OCI-M2 (cell line): ENCODE data around the gene ERICH4.
"Not testable (repeated sequence)": the region's sequence is repeated elsewhere in the genome, so short reads cannot be mapped to it uniquely, and the experiment has no call there.

ENCODE experiments used
- DNase-seq: peaks from one replicate; lab custom pipeline; 2025; ENCODE audit not compliant: unreplicated experiment; lab: John Stamatoyannopoulos, UW

ERICH4 gene

DNA sequence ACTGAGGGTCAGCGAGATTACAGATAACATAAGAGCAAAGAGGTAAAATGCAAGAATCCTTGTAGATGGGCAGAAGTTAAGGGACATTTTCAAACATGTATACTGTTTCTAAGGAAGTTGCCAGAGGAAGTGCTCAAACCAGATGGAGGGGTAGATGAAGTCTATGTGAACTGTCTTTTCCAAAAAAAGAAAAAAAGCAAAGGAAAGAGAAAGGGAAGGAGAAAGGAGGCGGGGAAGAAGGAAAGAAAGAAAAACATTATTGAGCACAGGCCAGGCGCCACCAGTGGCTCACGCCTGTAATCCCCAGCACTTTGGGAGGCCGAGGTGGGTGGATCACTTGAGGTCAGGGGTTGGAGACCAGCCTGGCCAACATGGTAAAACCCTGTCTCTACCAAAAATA lies 8.5 kb upstream of the ERICH4 start:
- no peak for DNase-seq

- not testable (repeated sequence) for DNase-seq
These were observed 7.6 kb upstream of the ERICH4 start for GRCh38 chr19:41435376-41435775.

DNA sequence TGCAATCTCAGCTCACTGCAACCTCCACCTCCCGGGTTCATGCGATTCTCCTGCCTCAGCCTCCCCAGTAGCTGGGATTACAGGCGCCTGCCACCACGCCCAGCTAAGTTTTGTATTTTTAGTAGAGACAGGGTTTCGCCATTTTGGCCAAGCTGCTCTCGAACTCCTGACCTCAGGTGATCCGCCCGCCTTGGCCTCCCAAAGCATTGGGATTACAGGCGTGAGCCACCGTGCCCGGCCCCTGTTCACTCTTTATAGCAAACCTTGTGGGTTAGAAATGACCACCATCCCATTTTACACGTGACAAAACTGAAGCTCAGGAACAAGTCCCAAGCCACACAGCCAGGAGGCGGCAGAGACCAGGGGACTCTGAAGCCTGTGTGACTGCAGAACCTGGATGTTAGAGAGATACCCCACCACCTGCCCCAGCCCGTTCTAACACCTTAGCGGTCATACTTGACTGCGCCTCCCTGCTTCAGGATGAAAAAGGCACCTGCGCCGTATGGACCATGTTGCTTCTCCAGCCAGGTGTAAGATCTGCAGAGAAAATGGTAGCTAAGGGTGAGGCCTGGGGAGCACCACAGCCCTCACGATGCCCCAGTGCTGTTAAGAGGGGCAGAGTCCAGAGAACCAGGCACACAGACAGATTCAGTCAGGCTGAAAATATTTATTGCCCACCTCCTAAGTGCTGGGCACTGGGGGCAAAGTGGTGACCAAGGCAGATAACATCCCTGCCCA lies 6.9 kb upstream of the ERICH4 start:
- no peak for DNase-seq

DNA sequence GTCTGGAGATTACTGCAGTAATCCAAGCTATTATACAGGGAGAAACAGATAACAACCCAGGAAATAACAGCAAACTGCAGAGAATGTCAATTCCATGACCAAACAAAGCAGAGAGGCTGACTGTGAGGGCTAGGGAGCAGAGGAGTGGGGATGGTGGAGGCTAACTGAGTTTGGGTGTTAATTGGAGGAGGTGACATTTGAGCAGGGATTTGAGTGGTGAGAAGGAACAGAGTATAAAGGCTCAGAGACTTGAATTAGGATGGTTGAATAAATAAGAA lies 6.3 kb upstream of the ERICH4 start:
- no peak for DNase-seq

- no peak for DNase-seq
These were observed 4.9 kb upstream of the ERICH4 start for GRCh38 chr19:41437944-41438574.

DNA sequence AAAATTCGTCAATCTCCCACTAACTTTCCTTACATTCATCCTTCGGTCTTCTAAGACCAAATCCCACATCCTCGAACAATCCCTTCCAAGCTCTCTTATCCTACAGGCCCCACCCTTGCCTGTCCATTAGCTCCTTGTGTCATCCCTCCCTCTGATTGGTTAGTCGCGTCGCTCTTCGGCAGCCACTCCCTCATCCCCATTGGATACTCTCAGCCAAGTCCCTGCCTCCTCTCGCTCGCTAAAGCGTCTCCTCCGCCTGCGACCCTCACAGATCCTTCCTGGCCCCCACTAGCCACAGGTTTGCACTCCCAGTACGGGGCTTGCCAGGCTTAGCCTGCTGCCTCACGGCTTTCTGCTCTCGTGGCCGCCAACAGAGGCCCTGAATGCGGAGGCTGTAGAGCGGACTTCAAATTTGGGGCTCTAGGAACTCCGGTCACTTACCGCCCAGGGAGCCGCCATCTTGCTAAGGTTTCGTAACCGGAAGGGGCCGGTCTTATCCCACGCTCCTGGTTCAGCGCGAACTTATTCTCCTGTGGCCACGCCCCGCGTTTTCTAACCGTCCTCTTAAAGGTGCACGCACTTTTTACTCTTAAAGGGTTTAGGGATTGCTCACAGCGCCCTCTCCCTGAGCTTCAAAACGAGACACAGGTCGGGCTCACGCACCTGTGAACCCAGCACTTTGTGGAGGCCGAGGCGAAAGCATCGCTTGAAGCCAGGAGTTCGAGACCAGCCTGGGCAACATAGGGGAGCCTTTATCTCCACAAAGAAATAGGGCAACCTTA lies 3.3 kb upstream of the ERICH4 start, which contains the start of gene DMAC2:
DMAC2 (minus strand) TSS at position 472 of the 782 bp plus-strand sequence; CDS start at position 459, 13 bp downstream.
- DNase-seq: peak; percentile 89

GRCh38 chr19:41441321-41441945 lies 1.5 kb upstream of the ERICH4 start:
- DNase-seq: no peak

DNA sequence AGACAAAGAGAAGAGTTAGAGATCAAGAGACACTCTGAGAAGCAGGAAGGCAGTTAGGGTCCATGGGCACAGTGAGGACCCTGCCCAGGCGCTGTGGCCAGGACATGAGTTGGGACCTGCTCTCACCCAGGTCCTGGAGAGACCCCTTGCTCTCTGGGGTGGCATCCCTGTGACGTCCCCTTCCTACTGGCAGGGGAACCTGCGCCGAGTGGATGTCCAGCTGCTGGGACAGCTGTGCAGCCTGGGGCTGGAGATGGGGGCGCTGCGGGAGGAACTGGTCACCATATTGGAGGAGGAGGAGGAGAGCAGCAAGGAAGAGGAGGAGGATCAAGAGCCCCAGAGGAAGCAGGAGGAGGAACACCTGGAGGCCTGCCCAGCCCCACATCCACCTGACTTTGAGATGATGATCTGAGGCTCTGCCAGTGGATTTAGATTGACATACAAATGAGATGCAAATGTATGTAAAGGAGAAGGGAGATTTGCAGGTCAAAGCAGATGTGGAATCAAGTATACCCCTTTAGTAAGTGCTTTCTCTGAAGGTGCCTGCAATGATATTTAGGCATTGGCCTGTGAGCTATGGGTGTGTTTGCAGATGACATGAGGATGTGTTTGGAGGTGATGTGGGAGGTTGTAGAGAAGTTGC lies 978 bp downstream of the ERICH4 start:
- DNase-seq: no peak

DNA sequence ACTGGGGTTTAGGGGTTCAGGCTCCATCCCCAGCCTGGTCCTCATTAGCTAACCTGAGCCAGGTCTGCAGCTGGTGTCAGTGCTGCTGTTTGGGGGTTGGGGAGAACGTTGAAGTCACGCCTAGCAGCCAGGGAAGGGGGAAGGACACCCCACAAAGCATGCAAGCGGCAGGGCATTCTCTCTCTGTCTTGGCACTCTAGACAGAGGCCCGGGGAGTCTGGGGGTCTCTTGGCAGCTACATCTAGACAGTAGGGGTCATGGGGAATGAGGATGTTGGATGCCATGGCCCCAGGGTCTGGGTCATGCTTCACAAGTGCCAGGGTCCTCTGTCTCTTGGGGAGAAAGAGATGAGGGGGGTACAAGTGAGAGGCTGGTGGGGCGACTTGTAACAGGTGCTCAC lies 2.6 kb downstream of the ERICH4 start:
- no peak for DNase-seq

DNA sequence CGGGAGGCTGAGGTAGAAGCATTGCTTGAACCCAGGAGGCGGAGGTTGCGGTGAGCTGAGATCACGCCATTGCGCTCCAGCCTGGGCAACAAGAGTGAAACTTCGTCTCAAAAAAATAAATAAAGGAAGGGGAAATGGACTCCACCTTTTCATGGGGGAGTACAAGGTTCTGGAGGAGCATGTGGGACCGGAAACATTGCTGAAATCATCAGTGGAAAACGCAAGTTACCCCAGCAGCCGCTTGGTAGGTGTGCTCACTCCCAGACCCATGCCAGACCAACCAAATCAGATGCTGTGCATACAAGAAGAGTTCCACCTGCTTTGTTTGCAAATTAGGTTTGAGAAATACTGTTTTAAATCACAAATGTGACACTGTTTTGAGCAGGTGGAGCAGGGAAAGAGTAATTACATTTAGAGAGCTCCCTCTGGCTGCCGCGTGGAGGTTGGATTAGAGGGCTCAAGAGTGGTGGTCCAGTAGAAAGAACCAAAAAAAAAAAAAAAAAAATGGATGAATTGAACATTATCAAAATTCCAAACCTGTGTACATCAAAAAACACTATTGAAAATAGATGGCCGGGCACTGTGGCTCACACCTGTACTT lies 4.9 kb downstream of the ERICH4 start:
- no peak for DNase-seq

DNA sequence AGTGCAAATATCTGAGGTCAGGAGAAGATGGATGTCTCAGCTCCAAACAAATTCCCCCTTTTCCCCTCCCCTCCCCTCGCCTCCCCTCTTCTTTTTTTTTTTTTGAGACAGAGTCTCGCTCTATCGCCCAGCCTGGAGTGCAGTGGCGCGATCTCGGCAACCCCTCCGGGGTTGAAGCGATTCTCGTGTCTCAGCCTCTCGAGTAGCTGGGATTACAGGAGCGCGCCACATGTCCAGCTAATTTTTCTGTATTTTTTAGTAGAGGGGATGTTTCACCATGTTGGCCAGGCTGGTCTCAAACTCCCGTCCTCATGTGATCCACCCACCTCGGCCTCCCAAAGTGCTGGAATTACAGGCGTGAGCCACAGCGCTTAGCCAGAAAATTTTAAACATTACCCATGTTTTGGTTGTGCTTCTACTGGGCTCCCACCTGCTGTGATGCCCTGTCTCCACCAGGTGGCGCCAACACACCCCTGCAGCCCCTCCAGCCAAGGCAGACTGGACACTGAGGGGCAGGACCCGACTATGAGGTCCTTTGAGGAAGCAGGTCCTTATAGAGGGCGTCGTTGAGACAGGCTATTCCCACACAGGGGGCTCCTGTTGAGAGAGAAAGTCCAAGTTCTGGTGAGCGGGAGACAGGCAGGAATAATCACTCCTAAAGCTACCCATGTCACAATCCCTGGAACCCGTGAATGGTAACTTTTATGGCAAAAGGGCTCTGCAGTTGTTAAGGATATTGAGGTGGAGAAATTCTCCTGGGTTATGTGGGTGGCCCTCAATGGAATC lies 6.3 kb downstream of the ERICH4 start:
- DNase-seq: no peak

DNA sequence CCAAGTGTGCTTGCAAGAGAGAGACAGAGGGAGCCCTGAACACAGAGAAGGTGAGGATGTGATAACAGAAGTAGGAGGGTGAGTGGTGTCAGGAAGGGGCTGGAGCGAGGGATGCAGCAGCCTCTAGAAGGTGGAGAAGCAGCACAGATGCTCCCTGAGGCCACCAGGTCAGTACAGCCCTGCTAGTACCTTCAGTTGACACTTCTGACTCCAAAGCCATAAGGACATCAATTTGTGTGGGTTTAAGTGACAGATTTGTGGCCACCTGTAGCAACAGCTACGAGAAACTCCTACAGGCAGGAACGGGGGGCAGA lies 6.9 kb downstream of the ERICH4 start:
- no peak for DNase-seq

DNA sequence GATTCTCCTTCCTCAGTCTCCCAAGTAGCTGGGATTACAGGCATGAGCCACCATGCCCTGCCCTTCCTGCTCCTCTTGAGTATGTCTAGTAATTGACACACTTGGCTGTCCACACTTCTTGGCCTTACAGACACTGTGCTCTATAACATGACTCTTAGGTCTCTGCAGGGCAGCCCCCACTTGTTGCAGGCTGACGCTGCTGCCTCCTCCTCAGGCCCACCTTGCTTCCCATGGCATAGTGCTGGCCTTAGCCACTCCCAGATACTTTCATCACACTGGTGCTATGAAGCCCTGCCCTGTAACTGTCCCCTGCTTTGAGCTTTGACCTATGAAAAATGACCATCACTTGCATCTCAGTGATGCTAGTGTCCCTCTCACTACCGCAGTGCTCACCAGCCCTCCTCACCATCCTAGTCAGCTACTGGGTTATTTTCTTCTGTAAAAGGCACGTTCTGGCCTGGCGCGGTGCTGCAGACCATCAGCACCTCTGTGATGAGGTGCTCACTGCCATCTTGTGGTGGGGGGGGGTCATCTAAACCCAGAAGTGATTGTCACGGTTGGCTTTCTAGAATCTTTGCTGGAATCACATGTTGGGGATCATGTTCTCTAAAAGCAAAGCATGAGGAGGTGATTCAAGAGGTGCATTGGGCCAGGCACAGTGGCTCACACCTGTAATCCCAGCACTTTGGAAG lies 9.8 kb downstream of the ERICH4 start:
- no peak for DNase-seq

- no peak for DNase-seq
These were observed 13.0 kb downstream of the ERICH4 start for GRCh38 chr19:41455936-41456335.

- no peak for DNase-seq
These were observed 13.5 kb downstream of the ERICH4 start for GRCh38 chr19:41456342-41456918.

DNA sequence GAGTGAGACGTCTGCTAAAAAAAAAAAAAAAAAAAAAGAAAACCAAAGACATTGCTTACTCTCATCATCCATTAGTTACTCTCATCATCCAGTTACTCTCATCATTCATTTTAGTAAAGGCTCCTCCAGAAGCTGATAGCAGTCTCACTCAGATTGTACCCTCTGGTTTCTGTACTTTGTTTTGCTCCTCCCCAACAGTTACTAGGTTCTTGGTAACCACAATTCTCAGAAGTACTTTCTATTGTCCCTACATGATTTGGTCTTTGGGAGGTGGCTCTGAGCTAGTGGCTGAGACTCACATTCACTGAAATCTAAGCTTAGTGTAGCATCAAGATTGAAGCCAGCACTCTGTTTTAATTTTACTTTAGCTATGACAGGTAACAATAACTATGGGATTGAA lies 14.3 kb downstream of the ERICH4 start:
- no peak for DNase-seq

DNA sequence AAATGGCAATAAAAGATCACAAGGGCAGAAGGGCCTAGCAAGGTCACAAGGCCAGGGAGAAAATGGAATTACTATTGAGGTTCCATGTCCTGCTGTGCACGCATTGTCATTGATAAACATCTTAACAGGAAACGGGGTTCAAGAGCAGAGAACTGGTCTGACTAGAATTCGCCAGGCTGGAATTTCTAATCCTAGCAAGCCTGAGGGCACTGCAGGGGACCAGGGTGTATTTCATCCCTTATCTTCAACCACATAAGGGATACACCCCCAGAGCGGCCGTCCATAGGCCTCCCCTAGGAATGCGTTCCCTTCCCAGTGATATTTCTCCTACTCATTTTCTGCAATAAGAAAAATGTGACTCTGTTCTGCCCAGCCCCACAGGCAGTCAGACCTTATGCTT lies 19.5 kb downstream of the ERICH4 start:
- no peak for DNase-seq

DNA sequence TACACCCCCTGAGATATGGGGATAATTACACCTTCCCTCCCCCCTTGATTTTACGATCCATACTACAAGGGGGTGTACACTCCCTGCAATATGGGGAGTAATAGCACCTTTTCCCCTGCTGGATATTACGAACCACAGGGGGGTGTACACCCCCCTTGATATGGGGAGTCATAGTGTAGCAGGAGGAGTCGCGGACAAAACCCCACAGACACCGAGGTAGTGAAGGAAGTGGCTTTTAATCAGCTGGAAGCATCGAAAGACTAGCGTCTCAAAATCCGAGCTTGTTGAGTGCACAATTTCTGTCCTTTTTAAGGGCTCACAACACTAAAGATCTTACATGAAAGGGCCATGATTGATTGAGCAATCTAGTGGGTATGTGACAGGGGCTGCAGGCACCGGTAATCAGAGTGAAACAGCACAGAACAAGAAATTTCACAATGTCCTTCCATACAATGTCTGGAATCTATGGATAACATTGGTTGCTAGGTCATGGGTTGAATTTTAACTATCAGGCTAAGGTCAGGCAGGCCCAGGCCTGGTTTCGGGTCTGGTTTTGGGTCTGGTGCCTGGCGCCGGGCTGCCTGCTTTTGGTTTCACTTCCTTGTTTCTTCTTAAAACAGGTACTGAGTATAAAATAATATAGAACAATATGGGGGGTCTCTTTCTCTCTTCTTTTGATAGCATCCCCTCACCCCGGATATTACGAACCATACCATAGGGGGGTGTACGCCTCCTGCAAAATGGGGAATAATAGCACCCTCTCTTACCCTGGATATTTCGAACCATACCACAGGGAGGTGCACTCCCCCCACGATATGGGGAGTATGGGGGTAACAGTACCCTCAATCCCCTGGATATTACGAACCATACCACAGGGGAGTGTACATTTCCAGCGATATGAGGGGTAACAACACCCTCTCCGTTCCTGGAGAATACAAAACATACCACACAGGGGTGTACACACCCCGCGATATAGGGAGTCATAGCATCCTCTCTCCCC lies 20.6 kb downstream of the ERICH4 start:
- not testable (repeated sequence) for DNase-seq
